Motor neuron (in vitro differentiated cells): Measurements from ENCODE around the gene ABTB2. TPM values are rescaled to one million over a fixed set of nuclear protein-coding genes. Genes with fewer than 3 reads are reported as not detected.

Experiments used
- ATAC-seq, 8 experiments: fragments of 200-7000 bp; cut with Tn5 transposase; replicated peaks in 6 of 8; 2 replicates each; pipeline ENCODE4 v1.8.0; 2021; ENCODE audit warnings: mild to moderate bottlenecking in 8 of 8, moderate library complexity in 8 of 8
- H3K27ac ChIP-seq, 2 donors: fragments of 250-450 bp; sonication (Bioruptor Pico); 2 replicates each; pipeline ENCODE4 v1.9.0; 2021; ENCODE audit warnings: antibody characterized with exemption in 2 of 2, mild to moderate bottlenecking in 2 of 2, moderate library complexity in 1 of 2
- H3K4me1 ChIP-seq, 2 donors: fragments of 250-450 bp; sonication (Bioruptor Pico); replicated peaks in 1 of 2; 2 replicates each; pipeline ENCODE4 v1.6.1; 2021; ENCODE audit warnings: antibody characterized with exemption in 2 of 2, mild to moderate bottlenecking in 2 of 2, moderate library complexity in 1 of 2
- H3K4me3 ChIP-seq, 5 donors: fragments of 250-450 bp; sonication (Bioruptor Pico); 2 replicates each; pipeline ENCODE4 v1.9.0; 2021; ENCODE audit warnings: antibody characterized with exemption in 5 of 5, mild to moderate bottlenecking in 5 of 5, moderate library complexity in 4 of 5
- WGBS, 10 experiments: fragments of 450-650 bp; shearing (Covaris generic); methylation state at CpG; one replicate each; pipeline ENCODE4 v1.0.0; 2022; 5-methylcytosine and 5-hydroxymethylcytosine counted together
- in situ Hi-C, 9 experiments: fragments of 400-800 bp; cut with MboI; loops; one replicate each; pipeline ENCODE4 v1.15.0; 2021; ENCODE audit warnings: low sequenced_read_pairs in 9 of 9, low pct_unique_long_range_greater_than_20kb in 2 of 9; ENCODE audit not compliant: unreplicated experiment in 9 of 9
- total RNA-seq, 8 experiments: library from RNA; unstranded; fragments of 300-600 nt; gene quantifications; 2 replicates each; pipeline versions ENCODE4 v1.2.3 to v1.2.4, GENCODE V29; 2022

Gene ABTB2
- total RNA-seq, 8 experiments from 2014 or later: 3.0 to 5.0 (median 3.7) TPM

GRCh38 chr11:34346551-34346950 lies 11.3 kb downstream of the ABTB2 start:
- peak in 7 of 8 experiments; percentile 29 to 82 (median 69) for ATAC-seq
- peaks cover 27 to 46% of the 10 kb centered on the region in 2 donors for H3K4me1 ChIP-seq
- no peak overlapping the region for H3K27ac ChIP-seq
- no peak overlapping the region for H3K4me3 ChIP-seq
- in situ Hi-C loops: no loop called here
- WGBS, 10 experiments: 18 to 100% (median 27%) methylated on average over 3 to 6 of the region's 6 CpGs; no CpG with 5 or more reads in 7 of the 10 experiments

- no peak overlapping the region for H3K4me3 ChIP-seq
- no peak overlapping the region for H3K27ac ChIP-seq
- 10 to 100% (median 69%) methylated on average over 1 to 7 of the region's 8 CpGs; no CpG with 5 or more reads in 2 of the 10 experiments for WGBS, 10 experiments
- in situ Hi-C loops: no loop called here
- peaks cover 32 to 51% of the 10 kb centered on the region in 2 donors for H3K4me1 ChIP-seq
- ATAC-seq: peak; percentile 37 to 78 (median 71)
Observed at GRCh38 chr11:34345991-34346480, 11.8 kb downstream of the ABTB2 start.

- peak in 1 of 8 experiments; percentile 2 for ATAC-seq
- Histone ChIP-seq H3K4me3 (no peak overlapping the region), H3K4me1 (peaks cover 37 to 53% of the 10 kb centered on the region in 2 donors), H3K27ac (no peak overlapping the region)
- in situ Hi-C loops: no loop called here
- 62 to 100% (median 94%) methylated on average over 1 to 2 of the region's 3 CpGs; no CpG with 5 or more reads in 6 of the 10 experiments for WGBS, 10 experiments
Observed at GRCh38 chr11:34345540-34345876, 12.3 kb downstream of the ABTB2 start.

GRCh38 chr11:34344768-34345539 lies 12.9 kb downstream of the ABTB2 start:
- ATAC-seq: peak in 5 of 8 experiments; percentile 4 to 59 (median 13)
- Histone ChIP-seq H3K4me1 (peaks cover 38 to 53% of the 10 kb centered on the region in 2 donors), H3K27ac (no peak overlapping the region), H3K4me3 (no peak overlapping the region)
- in situ Hi-C loops: no loop called here
- WGBS, 10 experiments: 0 to 100% (median 70%) methylated on average over 1 to 6 of the region's 8 CpGs; no CpG with 5 or more reads in 1 of the 10 experiments

- WGBS, 10 experiments: 92 to 100% (median 100%) methylated on average over 1 to 4 of the region's 6 CpGs; no CpG with 5 or more reads in 6 of the 10 experiments
Observed at GRCh38 chr11:34344410-34344767, 13.4 kb downstream of the ABTB2 start.

GRCh38 chr11:34343686-34344085 lies 14.1 kb downstream of the ABTB2 start:
- Histone ChIP-seq H3K4me3 (no peak overlapping the region), H3K4me1 (peaks cover 38 to 49% of the 10 kb centered on the region in 2 donors), H3K27ac (no peak overlapping the region)
- no peak for ATAC-seq
- in situ Hi-C loops: no loop called here
- WGBS, 10 experiments: 87 to 100% (median 95%) methylated on average over 2 to 6 of the region's 6 CpGs; no CpG with 5 or more reads in 4 of the 10 experiments

More at GRCh38 chr11:34344410-34344767, 13.4 kb downstream of the ABTB2 start:
- Histone ChIP-seq H3K27ac (no peak overlapping the region), H3K4me1 (peaks cover 38 to 53% of the 10 kb centered on the region in 2 donors), H3K4me3 (no peak overlapping the region)
- in situ Hi-C loops: no loop called here
- ATAC-seq: no peak

- in situ Hi-C loops: no loop called here
- ATAC-seq: peak in 1 of 8 experiments; percentile 7
- WGBS, 10 experiments: 17 to 100% (median 83%) methylated on average over 1 to 2 of the region's 3 CpGs; no CpG with 5 or more reads in 3 of the 10 experiments
- Histone ChIP-seq H3K4me3 (no peak overlapping the region), H3K4me1 (peaks cover 38 to 47% of the 10 kb centered on the region in 2 donors), H3K27ac (no peak overlapping the region)
Observed at GRCh38 chr11:34343153-34343552, 14.7 kb downstream of the ABTB2 start.

GRCh38 chr11:34341931-34342533 lies 15.8 kb downstream of the ABTB2 start:
- peaks cover 38 to 46% of the 10 kb centered on the region in 2 donors for H3K4me1 ChIP-seq
- peak overlapping the region in 1 of 2 donors; percentile 31 for H3K27ac ChIP-seq
- 19 to 79% (median 34%) methylated on average over 2 to 6 of the region's 6 CpGs; no CpG with 5 or more reads in 3 of the 10 experiments for WGBS, 10 experiments
- no peak overlapping the region for H3K4me3 ChIP-seq
- in situ Hi-C loops: no loop called here
- peak in 5 of 8 experiments; percentile 54 to 73 (median 66) for ATAC-seq

GRCh38 chr11:34341096-34341495 lies 16.7 kb downstream of the ABTB2 start:
- Histone ChIP-seq H3K4me3 (no peak overlapping the region), H3K27ac (peak overlapping the region in 1 of 2 donors; percentile 31), H3K4me1 (peaks cover 31 to 39% of the 10 kb centered on the region in 2 donors)
- ATAC-seq: no peak
- 59 to 100% (median 83%) methylated on average over 1 to 3 of the region's 3 CpGs; no CpG with 5 or more reads in 5 of the 10 experiments for WGBS, 10 experiments
- in situ Hi-C loops: no loop called here

GRCh38 chr11:34340653-34341052 lies 17.2 kb downstream of the ABTB2 start:
- Histone ChIP-seq H3K27ac (no peak overlapping the region), H3K4me3 (no peak overlapping the region), H3K4me1 (peaks cover 29 to 34% of the 10 kb centered on the region in 2 donors)
- WGBS, 10 experiments: 100% methylated on average over 1 of the region's 1 CpG; no CpG with 5 or more reads in 8 of the 10 experiments
- in situ Hi-C loops: no loop called here
- ATAC-seq: no peak

GRCh38 chr11:34339149-34340064 lies 18.4 kb downstream of the ABTB2 start:
- H3K4me1 ChIP-seq: peaks cover 22% of the 10 kb centered on the region in 2 donors
- peak in 1 of 8 experiments; percentile 24 for ATAC-seq
- in situ Hi-C loops: no loop called here
- no peak overlapping the region for H3K27ac ChIP-seq
- 40 to 80% (median 65%) methylated on average over 1 to 6 of the region's 7 CpGs for WGBS, 10 experiments
- H3K4me3 ChIP-seq: no peak overlapping the region

GRCh38 chr11:34337016-34337415 lies 20.8 kb downstream of the ABTB2 start:
- no peak overlapping the region for H3K4me3 ChIP-seq
- peaks cover 18 to 25% of the 10 kb centered on the region in 2 donors for H3K4me1 ChIP-seq
- in situ Hi-C loops: no loop called here
- WGBS, 10 experiments: 60 to 100% (median 91%) methylated on average over 1 to 6 of the region's 7 CpGs; no CpG with 5 or more reads in 4 of the 10 experiments
- H3K27ac ChIP-seq: no peak overlapping the region
- no peak for ATAC-seq
